Right atrium auricular region (tissue), 2 donors: Measurements from ENCODE around the gene LRBA. TPM values are rescaled to one million over a fixed set of nuclear protein-coding genes. Genes with fewer than 3 reads are reported as not detected.

Experiments
- DNase-seq: peaks from one replicate; pipeline ENCODE4 v3.0.0-alpha.2; 2019; ENCODE audit warnings: low spot score
- H3K27ac ChIP-seq, 2 donors: fragments of 200-600 bp; sonication (generic); 1 replicate in 1 of 2; 2 replicates in 1 of 2; pipeline ENCODE4 v1.5.1; 2016 to 2019
- H3K27me3 ChIP-seq, 2 donors: fragments of 200-600 bp; sonication (generic); one replicate each; pipeline versions ENCODE4 v1.5.1 to v1.6.0; 2017 to 2019
- H3K36me3 ChIP-seq: fragments of 200-600 bp; sonication (generic); one replicate; pipeline ENCODE4 v1.5.1; 2016
- H3K4me1 ChIP-seq, 2 donors: fragments of 200-600 bp; sonication (generic); one replicate each; pipeline versions ENCODE4 v1.5.1 to v1.6.0; 2017 to 2019
- H3K4me3 ChIP-seq, 2 donors: fragments of 200-600 bp; sonication (generic); 1 replicate in 1 of 2; 2 replicates in 1 of 2; pipeline ENCODE4 v1.5.1; 2017 to 2019; ENCODE audit warnings: mild to moderate bottlenecking in 1 of 2, moderate library complexity in 1 of 2
- H3K9me3 ChIP-seq, 2 donors: fragments of 200-600 bp; sonication (generic); one replicate each; pipeline ENCODE4 v1.5.1; 2019
- CTCF ChIP-seq, 2 donors: fragments of 200-600 bp; sonication (generic); IDR thresholded peaks; one replicate each; pipeline ENCODE4 v1.5.1; 2019; ENCODE audit warnings: antibody characterized with exemption in 2 of 2
- total RNA-seq, 2 donors: library from RNA; depleted of rRNA; stranded (reverse); fragments of >200 nt; gene quantifications; one replicate each; pipeline ENCODE4 v1.1.0, GENCODE V29; 2016

Gene LRBA
- total RNA-seq, 2 donors from 2014 or later: 20.8 to 37.7 TPM

- TF ChIP-seq CTCF (IDR thresholded peaks at IDR 0.05): no peak
These were observed 335.2 kb downstream of the LRBA start for GRCh38 chr4:150679765-150680343.

GRCh38 chr4:150679018-150679764 is 335.9 kb downstream of the LRBA start:
- Histone ChIP-seq H3K27me3 (no peaks in the 10 kb centered on the region), H3K9me3 (no peaks in the 10 kb centered on the region), H3K36me3 (no peaks in the 10 kb centered on the region), H3K4me3 (no peak overlapping the region), H3K27ac (no peak overlapping the region), H3K4me1 (no peaks in the 10 kb centered on the region)
- no peak for TF ChIP-seq CTCF (IDR thresholded peaks at IDR 0.05)
- no peak for DNase-seq

More at GRCh38 chr4:150679765-150680343, 335.2 kb downstream of the LRBA start:
- Histone ChIP-seq H3K36me3 (no peaks in the 10 kb centered on the region), H3K4me1 (no peaks in the 10 kb centered on the region), H3K27me3 (no peaks in the 10 kb centered on the region), H3K9me3 (no peaks in the 10 kb centered on the region), H3K4me3 (no peak overlapping the region), H3K27ac (no peak overlapping the region)
- no peak for DNase-seq

GRCh38 chr4:150673793-150674192 is 341.3 kb downstream of the LRBA start:
- Histone ChIP-seq H3K4me1 (no peaks in the 10 kb centered on the region), H3K4me3 (no peak overlapping the region), H3K36me3 (no peaks in the 10 kb centered on the region), H3K9me3 (no peaks in the 10 kb centered on the region), H3K27ac (no peak overlapping the region), H3K27me3 (no peaks in the 10 kb centered on the region)
- TF ChIP-seq CTCF (IDR thresholded peaks at IDR 0.05): no peak
- DNase-seq: no peak

GRCh38 chr4:150668824-150669223 is 346.3 kb downstream of the LRBA start:
- no peak for DNase-seq
- Histone ChIP-seq H3K36me3 (no peaks in the 10 kb centered on the region), H3K27me3 (no peaks in the 10 kb centered on the region), H3K4me1 (no peaks in the 10 kb centered on the region), H3K9me3 (no peaks in the 10 kb centered on the region), H3K4me3 (no peak overlapping the region), H3K27ac (no peak overlapping the region)
- no peak for TF ChIP-seq CTCF (IDR thresholded peaks at IDR 0.05)

- Histone ChIP-seq H3K27ac (no peak overlapping the region), H3K4me3 (no peak overlapping the region), H3K27me3 (no peaks in the 10 kb centered on the region), H3K36me3 (no peaks in the 10 kb centered on the region), H3K9me3 (no peaks in the 10 kb centered on the region), H3K4me1 (no peaks in the 10 kb centered on the region)
- TF ChIP-seq CTCF (IDR thresholded peaks at IDR 0.05): no peak
- no peak for DNase-seq
These were observed 350.1 kb downstream of the LRBA start for GRCh38 chr4:150664935-150665334.
